GM15510 (cell line): Measurements from ENCODE around the gene MX1.
A peak's percentile ranks its signal among the peaks of the same experiment; 100 is the strongest.

Experiments used
- POLR2A ChIP-seq: IDR thresholded peaks from 3 replicates; pipeline ENCODE4 v1.6.1; 2011; ENCODE audit warnings: borderline replicate concordance; ENCODE audit not compliant: insufficient read length; ENCODE audit errors: extremely low read depth

MX1 gene

GRCh38 chr21:41419921-41420862, 5.8 kb upstream of the MX1 start:
- TF ChIP-seq POLR2A, result peak; percentile 18

- no peak for TF ChIP-seq POLR2A
These were observed 3.3 kb upstream of the MX1 start for GRCh38 chr21:41422546-41423304.

- no peak for TF ChIP-seq POLR2A
These were observed 468 bp upstream of the MX1 start for GRCh38 chr21:41425588-41425953.

- TF ChIP-seq POLR2A, result no peak
These were observed 801 bp downstream of the MX1 start for GRCh38 chr21:41426676-41427404.

GRCh38 chr21:41427556-41427955, 1.5 kb downstream of the MX1 start:
- no peak for TF ChIP-seq POLR2A

- no peak for TF ChIP-seq POLR2A
These were observed 2.3 kb downstream of the MX1 start for GRCh38 chr21:41428311-41428710.

- no peak for TF ChIP-seq POLR2A
These were observed 2.8 kb downstream of the MX1 start for GRCh38 chr21:41428847-41429246.

- no peak for TF ChIP-seq POLR2A
These were observed 3.3 kb downstream of the MX1 start for GRCh38 chr21:41429305-41429704.

- TF ChIP-seq POLR2A, result peak; percentile 24
These were observed 4.0 kb downstream of the MX1 start for GRCh38 chr21:41429925-41430491.

GRCh38 chr21:41431788-41432548, 5.9 kb downstream of the MX1 start:
- no peak for TF ChIP-seq POLR2A

- peak; percentile 5 for TF ChIP-seq POLR2A
These were observed 6.8 kb downstream of the MX1 start for GRCh38 chr21:41432562-41433460.

GRCh38 chr21:41433566-41433965, 7.5 kb downstream of the MX1 start:
- TF ChIP-seq POLR2A, result no peak

- TF ChIP-seq POLR2A, result peak; percentile 25
These were observed 9.7 kb downstream of the MX1 start for GRCh38 chr21:41435706-41436105.
